IMR-90 (cell line): ENCODE data around the gene STIM1.

Source experiments
- BHLHE40 ChIP-seq: fragments of 150-350 bp; IDR thresholded peaks from 2 replicates; pipeline ENCODE4 v1.6.1; 2016; ENCODE audit warnings: mild to moderate bottlenecking, low read depth, low read length
- CEBPB ChIP-seq: IDR thresholded peaks from 2 replicates; pipeline ENCODE4 v1.6.1; 2012; ENCODE audit warnings: low read depth, low read length, improper control_type of control experiment
- CTCF ChIP-seq: conservative IDR thresholded peaks from 2 replicates; pipeline ENCODE4 v1.5.1; 2012; ENCODE audit warnings: mild to moderate bottlenecking, low read depth, low read length, improper control_type of control experiment
- ELK1 ChIP-seq: fragments of 150-350 bp; IDR thresholded peaks from 2 replicates; pipeline ENCODE4 v1.6.1; 2016; ENCODE audit warnings: low read depth, mild to moderate bottlenecking, low read length, moderate library complexity, borderline replicate concordance
- FOS ChIP-seq: fragments of 150-350 bp; IDR thresholded peaks from 2 replicates; pipeline ENCODE4 v1.6.1; 2016; ENCODE audit warnings: low read depth, low read length
- MAFK ChIP-seq: IDR thresholded peaks from 2 replicates; pipeline ENCODE4 v1.6.1; 2012; ENCODE audit warnings: low read depth, low read length, improper control_type of control experiment
- POLR2A ChIP-seq: IDR thresholded peaks from 2 replicates; pipeline ENCODE4 v1.6.1; 2012; ENCODE audit warnings: mild to moderate bottlenecking, low read depth, low read length
- RAD21 ChIP-seq: IDR thresholded peaks from 2 replicates; pipeline ENCODE4 v1.6.1; 2012; ENCODE audit warnings: low read length, improper control_type of control experiment
- RCOR1 ChIP-seq: IDR thresholded peaks from 2 replicates; pipeline ENCODE4 v1.6.1; 2012; ENCODE audit warnings: mild to moderate bottlenecking, low read length, improper control_type of control experiment; ENCODE audit not compliant: insufficient replicate concordance
- RFX5 ChIP-seq: IDR thresholded peaks from 2 replicates; pipeline ENCODE4 v1.8.0; 2012; ENCODE audit warnings: low read depth, mild to moderate bottlenecking, low read length, moderate library complexity

- TF ChIP-seq CTCF (no peak), MAFK (no peak), RFX5 (no peak), RAD21 (no peak), FOS (no peak), POLR2A (no peak), ELK1 (no peak), CEBPB (no peak), BHLHE40 (no peak), RCOR1 (no peak)
These were observed 38.8 kb downstream of the STIM1 start for GRCh38 chr11:3894128-3894731.
